ENCODE data around the gene SPIN1. TPM values are rescaled to one million over a fixed set of nuclear protein-coding genes. Genes with fewer than 3 reads are reported as not detected.

The SPIN1 gene
- total and polyA plus RNA-seq, 2 of the 8 experiments (the other 6 are each of a cell fraction or from before 2014, with no cell fraction given), result 69.9 to 139 TPM

GRCh38 chr9:88387552-88388202 is 567 bp upstream of the SPIN1 start:
- Histone ChIP-seq H3K27ac (ENCODE audit: low read depth, low read length) (peak overlapping the region; percentile 93), H2AK5ac (ENCODE audit: low read depth, low read length) (no peak overlapping the region), H2BK120ac (replicated peaks; ENCODE audit: low read depth, low read length) (peak overlapping the region; percentile 95), H3K4me3 (ENCODE audit: extremely low read depth in 1 of 4, insufficient read depth in 2 of 4, low read depth in 3 of 4, low read length in 4 of 4) (peak overlapping the region; percentile 67 to 89 (median 78)), H4K8ac (ENCODE audit: extremely low read depth, insufficient read depth, low read length) (peak overlapping the region; percentile 96), H4K5ac (ENCODE audit: insufficient read length, low read depth, low read length) (peak overlapping the region; percentile 98), H3K79me2 (ENCODE audit: control insufficient read depth in 1 of 2, insufficient read depth in 2 of 2, low read length in 2 of 2) (peaks cover 26 to 50% of the 10 kb centered on the region in 2 experiments), H2BK15ac (ENCODE audit: low read length) (no peak overlapping the region), H2BK20ac (ENCODE audit: low read length) (peak overlapping the region; percentile 76; the same call in 1 of the 2 replicates), H3K18ac (ENCODE audit: extremely low read depth, low read length) (peak overlapping the region; percentile 98), H4K91ac (replicated peaks; ENCODE audit: insufficient read length, low read length) (peak overlapping the region; percentile 92), H3K56ac (replicated peaks; ENCODE audit: insufficient read length, low read depth, low read length) (peak overlapping the region; percentile 85), H3K4me2 (ENCODE audit: insufficient read depth in 1 of 2, low read depth in 2 of 2, low read length in 2 of 2) (peak overlapping the region; percentile 89 to 93), H2AFZ (ENCODE audit: low read length) (peak overlapping the region; percentile 99), H3K4ac (replicated peaks; ENCODE audit: insufficient read length, low read depth, low read length) (peak overlapping the region; percentile 98), H2BK5ac (ENCODE audit: low read depth, low read length) (peak overlapping the region; percentile 96), H2BK12ac (ENCODE audit: low read depth, low read length) (peak overlapping the region; percentile 97), H3K14ac (ENCODE audit: insufficient read length) (no peak overlapping the region), H3K23ac (ENCODE audit: insufficient read length) (no peak overlapping the region), H3K27me3 (replicated peaks in 1 of 4; ENCODE audit: control insufficient read depth in 3 of 4, extremely low read depth in 1 of 4, insufficient read depth in 3 of 4, low read length in 3 of 4) (no peaks in the 10 kb centered on the region), H3K9ac (replicated peaks in 1 of 4; ENCODE audit: extremely low read depth in 1 of 4, low read depth in 3 of 4, low read length in 3 of 4) (peak overlapping the region; percentile 73 to 87 (median 78)), H3K36me3 (ENCODE audit: control insufficient read depth in 2 of 4, insufficient read depth in 4 of 4, low read length in 3 of 4) (no peaks in the 10 kb centered on the region; a peak in 1 of 8 replicates), H4K20me1 (replicated peaks in 1 of 2; ENCODE audit: control insufficient read depth in 1 of 2, insufficient read depth in 2 of 2, low read length in 2 of 2) (peaks cover 12 to 18% of the 10 kb centered on the region in 2 experiments), H3K9me3 (ENCODE audit: insufficient read depth in 2 of 2, low read depth in 1 of 2, low read length in 1 of 2) (no peaks in the 10 kb centered on the region), H3K4me1 (replicated peaks in 1 of 4; ENCODE audit: control insufficient read depth in 3 of 4, insufficient read depth in 4 of 4, low read length in 3 of 4) (peaks cover 2 to 10% (median 8%) of the 10 kb centered on the region in 4 experiments; a peak in 5 of 7 replicates), H3K79me1 (ENCODE audit: low read depth, low read length) (no peaks in the 10 kb centered on the region; the same call in 1 of the 2 replicates), H3K23me2 (ENCODE audit: low read depth, low read length) (peaks cover 9% of the 10 kb centered on the region; the same call in 1 of the 2 replicates)
- ChIA-PET CTCF (ENCODE audit: partially characterized antibody) (interaction anchor here (0.5 to 1.7 kb wide), 7 partner anchors 17 to 123 kb away, joined by 3 to 6 read pairs (median 4); no protein-coding TSS in a partner anchor), POLR2A (ENCODE audit: partially characterized antibody) (interaction anchor here (0.6 to 2.0 kb wide), 19 partner anchors 8 to 241 kb away, joined by 3 to 10 read pairs (median 4); no protein-coding TSS in a partner anchor)
- FAIRE-seq (no peak), DNase-seq (ENCODE audit: low read depth in 1 of 2, low spot score in 2 of 2) (no peak)
- 1% methylated on average over 38 of the region's 40 CpGs; no CpG with 5 or more reads in 1 of the 2 experiments for WGBS, 2 experiments (ENCODE audit: extremely low coverage in 1 of 2, insufficient coverage in 1 of 2, insufficient read length in 1 of 2, insufficient replicate concordance in 2 of 2, low coverage in 1 of 2, low lambda C conversion rate in 2 of 2, missing lambda C conversion rate in 1 of 2)
- TF ChIP-seq EP300 (IDR thresholded peaks at IDR 0.05; ENCODE audit: borderline replicate concordance in 1 of 2, low read depth in 2 of 2, low read length in 2 of 2) (no peak), RNF2 (IDR thresholded peaks at IDR 0.05; ENCODE audit: borderline replicate concordance, low read depth, low read length, missing control alignments, poor library complexity, severe bottlenecking) (no peak), TCF12 (IDR thresholded peaks at IDR 0.05; ENCODE audit: low read depth, low read length) (peak; percentile 75; the same call in 1 of the 2 replicates), HDAC2 (IDR thresholded peaks at IDR 0.05; ENCODE audit: borderline replicate concordance in 1 of 2, low read depth in 2 of 2, low read length in 2 of 2) (peak in 1 of 2 experiments; percentile 72; a peak in 2 of 4 replicates), SP1 (IDR thresholded peaks at IDR 0.05; ENCODE audit: low read depth, low read length) (no peak), POU5F1 (IDR thresholded peaks at IDR 0.05; ENCODE audit: low read depth, low read length) (no peak), POLR2A (IDR thresholded peaks at IDR 0.05; ENCODE audit: control extremely low read depth in 1 of 2, low read depth in 2 of 2, low read length in 2 of 2) (peak in 1 of 2 experiments; percentile 91; a peak in 2 of 3 replicates), BACH1 (IDR thresholded peaks at IDR 0.05; ENCODE audit: low read length) (no peak)
